HG03045 (cell line): ENCODE data around the gene SNX2.

Source experiments
- ATAC-seq: cut with Tn5 transposase; IDR thresholded peaks from one replicate; pipeline ENCODE4 v1.9.1; 2021; ENCODE audit warnings: mild to moderate bottlenecking, moderate library complexity; ENCODE audit not compliant: unreplicated experiment

SNX2 gene

GRCh38 chr5:122772446-122772845 is 2.4 kb upstream of the SNX2 start:
- ATAC-seq = no peak

- ATAC-seq = no peak
Observed at GRCh38 chr5:122773619-122774018, 1.3 kb upstream of the SNX2 start.

GRCh38 chr5:122774519-122774860 is 390 bp upstream of the SNX2 start:
- peak; percentile 38 for ATAC-seq

- ATAC-seq = no peak
Observed at GRCh38 chr5:122775550-122776542, 966 bp downstream of the SNX2 start.

- no peak for ATAC-seq
Observed at GRCh38 chr5:122778157-122778556, 3.3 kb downstream of the SNX2 start.

GRCh38 chr5:122779451-122779850 is 4.6 kb downstream of the SNX2 start:
- no peak for ATAC-seq

GRCh38 chr5:122780296-122780695 is 5.4 kb downstream of the SNX2 start:
- no peak for ATAC-seq

GRCh38 chr5:122781465-122781864 is 6.6 kb downstream of the SNX2 start:
- no peak for ATAC-seq

GRCh38 chr5:122785294-122785693 is 10.4 kb downstream of the SNX2 start:
- no peak for ATAC-seq

GRCh38 chr5:122788371-122788770 is 13.5 kb downstream of the SNX2 start:
- ATAC-seq = no peak

- no peak for ATAC-seq
Observed at GRCh38 chr5:122788996-122789395, 14.1 kb downstream of the SNX2 start.

- no peak for ATAC-seq
Observed at GRCh38 chr5:122789461-122790171, 14.7 kb downstream of the SNX2 start.

GRCh38 chr5:122790354-122791103 is 15.6 kb downstream of the SNX2 start:
- ATAC-seq = no peak

- ATAC-seq = no peak
Observed at GRCh38 chr5:122805481-122805880, 30.6 kb downstream of the SNX2 start.

- ATAC-seq = no peak
Observed at GRCh38 chr5:122810405-122810804, 35.5 kb downstream of the SNX2 start.

GRCh38 chr5:122815218-122815767 is 40.4 kb downstream of the SNX2 start:
- ATAC-seq = no peak

- ATAC-seq = no peak
Observed at GRCh38 chr5:122816756-122817155, 41.9 kb downstream of the SNX2 start.

GRCh38 chr5:122831984-122832383 is 57.1 kb downstream of the SNX2 start:
- ATAC-seq = no peak

GRCh38 chr5:122835681-122836080 is 60.8 kb downstream of the SNX2 start:
- ATAC-seq = no peak

- no peak for ATAC-seq
Observed at GRCh38 chr5:122836947-122837346, 62.1 kb downstream of the SNX2 start.

GRCh38 chr5:122839731-122840130 is 64.9 kb downstream of the SNX2 start:
- ATAC-seq = no peak
